Neural cell (in vitro differentiated cells): ENCODE results near the gene WARS2. TPM values are rescaled to one million over a fixed set of nuclear protein-coding genes. Genes with fewer than 3 reads are reported as not detected.

ENCODE experiments used
- H2AFZ ChIP-seq: fragments of 200-600, 300-800 bp; sonication (generic), shearing (Covaris generic); 2 replicates; pipeline ENCODE4 v1.6.0; 2014; ENCODE audit warnings: low read depth, mild to moderate bottlenecking, antibody characterized with exemption, low read length, moderate library complexity
- H3F3A ChIP-seq: fragments of 200-600 bp; shearing (Covaris generic); 2 replicates; pipeline ENCODE4 v1.6.1; 2016; ENCODE audit warnings: mild to moderate bottlenecking, moderate library complexity, mixed read lengths, antibody characterized with exemption, low read length; ENCODE audit not compliant: insufficient read depth, poor library complexity, severe bottlenecking
- H3K27ac ChIP-seq: fragments of 200-600, 300-800 bp; sonication (generic), shearing (Covaris generic); 2 replicates; pipeline ENCODE4 v1.5.1; 2014; ENCODE audit warnings: mild to moderate bottlenecking, low read length, moderate library complexity
- H3K27me3 ChIP-seq: fragments of 300-800, 200-600 bp; sonication (generic), shearing (Covaris generic); 2 replicates; pipeline ENCODE4 v1.6.0; 2014; ENCODE audit warnings: mild to moderate bottlenecking, low read depth, low read length, moderate library complexity; ENCODE audit not compliant: insufficient read depth
- H3K36me3 ChIP-seq: fragments of 300-800, 200-600 bp; sonication (generic), shearing (Covaris generic); 2 replicates; pipeline ENCODE4 v1.5.1; 2014; ENCODE audit warnings: mild to moderate bottlenecking, antibody characterized with exemption, low read length, moderate library complexity; ENCODE audit not compliant: insufficient read depth
- H3K4me2 ChIP-seq: fragments of 300-800, 200-600 bp; sonication (generic), shearing (Covaris generic); 2 replicates; pipeline ENCODE4 v1.6.0; 2014; ENCODE audit warnings: mild to moderate bottlenecking, low read length
- H3K4me3 ChIP-seq: fragments of 300-800, 200-600 bp; sonication (generic), shearing (Covaris generic); 2 replicates; pipeline ENCODE4 v1.5.1; 2014; ENCODE audit warnings: mild to moderate bottlenecking, low read length, moderate library complexity
- H3K79me2 ChIP-seq: fragments of 200-600 bp; shearing (Covaris generic); replicated peaks from 2 replicates; pipeline ENCODE4 v1.6.0; 2014; ENCODE audit warnings: mild to moderate bottlenecking, low read length, moderate library complexity; ENCODE audit not compliant: insufficient read depth
- H3K9ac ChIP-seq: fragments of 300-800, 200-600 bp; sonication (generic), shearing (Covaris generic); 2 replicates; pipeline ENCODE4 v1.6.1; 2016; ENCODE audit warnings: mild to moderate bottlenecking, low read length, mixed read lengths
- H3K9me2 ChIP-seq: fragments of 200-600 bp; shearing (Covaris generic); 2 replicates; pipeline ENCODE4 v1.6.1; 2016; ENCODE audit warnings: mild to moderate bottlenecking, low read length, mixed read lengths; ENCODE audit not compliant: insufficient read depth
- H3K9me3 ChIP-seq: fragments of 200-600, 300-800 bp; sonication (generic), shearing (Covaris generic); 2 replicates; pipeline ENCODE4 v1.6.1; 2016; ENCODE audit warnings: mild to moderate bottlenecking, mixed run types, low read length, moderate library complexity, mixed read lengths
- H4K20me1 ChIP-seq: fragments of 200-600 bp; shearing (Covaris generic); 2 replicates; pipeline ENCODE4 v1.6.1; 2016; ENCODE audit warnings: mild to moderate bottlenecking, mixed run types; ENCODE audit not compliant: insufficient read depth
- EP300 ChIP-seq: fragments of 450-650 bp; conservative IDR thresholded peaks from 2 replicates; pipeline ENCODE4 v1.6.1; 2014; ENCODE audit warnings: antibody characterized with exemption, mild to moderate bottlenecking, moderate library complexity; ENCODE audit not compliant: poor library complexity, severe bottlenecking
- EZH2 ChIP-seq: fragments of 200-600, 300-800 bp; shearing (Covaris generic), sonication (generic); IDR thresholded peaks from 2 replicates; pipeline ENCODE4 v1.6.1; 2014; ENCODE audit warnings: antibody characterized with exemption, low read length, borderline replicate concordance, mild to moderate bottlenecking; ENCODE audit not compliant: insufficient read depth, poor library complexity, severe bottlenecking
- MXI1 ChIP-seq: fragments of 450-650 bp; conservative IDR thresholded peaks from 2 replicates; pipeline ENCODE4 v1.6.1; 2014; ENCODE audit warnings: antibody characterized with exemption, mild to moderate bottlenecking; ENCODE audit not compliant: poor library complexity, severe bottlenecking
- POLR2AphosphoS5 ChIP-seq: IDR thresholded peaks from 2 replicates; pipeline ENCODE4 v1.6.1; 2012
- RAD21 ChIP-seq: fragments of 450-650 bp; conservative IDR thresholded peaks from 2 replicates; pipeline ENCODE4 v1.6.1; 2014; ENCODE audit warnings: antibody characterized with exemption, mild to moderate bottlenecking, moderate library complexity
- SMC3 ChIP-seq: fragments of 450-650 bp; conservative IDR thresholded peaks from 2 replicates; pipeline ENCODE4 v1.6.1; 2014; ENCODE audit warnings: antibody characterized with exemption, mild to moderate bottlenecking, moderate library complexity; ENCODE audit not compliant: poor library complexity
- TAF1 ChIP-seq: IDR thresholded peaks from 2 replicates; pipeline ENCODE4 v1.6.1; 2012; ENCODE audit warnings: low read depth
- polyA plus RNA-seq: library from polyadenylated mRNA; depleted of rRNA; stranded (reverse); fragments of >200 nt; gene quantifications from 2 replicates; pipeline ENCODE4 v1.2.3, GENCODE V29; 2014
- small RNA-seq, 3 experiments: library from RNA; depleted of rRNA; stranded (forward); fragments of <200 nt; gene quantifications; one replicate each; pipeline ENCODE3, GENCODE V24; 2012
- TF ChIP-seq, protein P1 (sequence below): fragments of 450-650 bp; IDR thresholded peaks from 2 replicates; pipeline ENCODE4 v1.5.1; 2014; ENCODE audit warnings: antibody characterized with exemption, mild to moderate bottlenecking, moderate library complexity; ENCODE audit not compliant: poor library complexity, severe bottlenecking
- TF ChIP-seq, protein P2 (sequence below): IDR thresholded peaks from 2 replicates; pipeline ENCODE4 v1.6.1; 2012; ENCODE audit warnings: borderline replicate concordance

The WARS2 gene
- polyA plus RNA-seq, 1 donor from 2014 or later, result 4.7 TPM

DNA sequence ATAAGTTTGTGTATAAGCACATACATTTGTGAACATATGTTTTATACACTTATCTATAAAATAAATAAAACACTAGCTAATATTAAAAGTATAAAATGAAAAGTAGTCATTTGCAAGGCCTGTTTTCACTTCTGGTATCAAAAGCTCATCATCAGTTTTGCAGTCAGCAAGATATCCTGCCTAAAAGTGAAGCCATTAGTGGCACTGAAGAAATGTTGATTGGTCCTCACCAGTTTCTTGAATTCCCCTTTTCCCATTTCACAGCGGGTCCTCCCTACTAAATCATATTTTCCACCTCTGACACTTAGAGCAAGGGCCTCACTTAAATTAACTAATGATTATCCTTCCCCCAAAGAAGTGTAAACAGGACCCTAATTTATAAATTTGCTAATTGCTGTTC lies 159.0 kb downstream of the WARS2 start:
- Histone ChIP-seq H3K36me3 (no peaks in the 10 kb centered on the region), H3K9me3 (no peaks in the 10 kb centered on the region), H3K27ac (no peak overlapping the region), H3K4me3 (no peak overlapping the region), H4K20me1 (no peaks in the 10 kb centered on the region), H3F3A (no peaks in the 10 kb centered on the region), H3K9me2 (no peaks in the 10 kb centered on the region), H3K9ac (no peak overlapping the region), H3K4me2 (no peak overlapping the region), H3K79me2 (no peaks in the 10 kb centered on the region), H3K27me3 (peaks cover 99% of the 10 kb centered on the region), H2AFZ (no peak overlapping the region)
- TF ChIP-seq SMC3 (no peak), RAD21 (no peak), POLR2AphosphoS5 (no peak), EP300 (no peak), EZH2 (no peak), TAF1 (no peak), MXI1 (no peak)
- TF ChIP-seq, protein P1, sequence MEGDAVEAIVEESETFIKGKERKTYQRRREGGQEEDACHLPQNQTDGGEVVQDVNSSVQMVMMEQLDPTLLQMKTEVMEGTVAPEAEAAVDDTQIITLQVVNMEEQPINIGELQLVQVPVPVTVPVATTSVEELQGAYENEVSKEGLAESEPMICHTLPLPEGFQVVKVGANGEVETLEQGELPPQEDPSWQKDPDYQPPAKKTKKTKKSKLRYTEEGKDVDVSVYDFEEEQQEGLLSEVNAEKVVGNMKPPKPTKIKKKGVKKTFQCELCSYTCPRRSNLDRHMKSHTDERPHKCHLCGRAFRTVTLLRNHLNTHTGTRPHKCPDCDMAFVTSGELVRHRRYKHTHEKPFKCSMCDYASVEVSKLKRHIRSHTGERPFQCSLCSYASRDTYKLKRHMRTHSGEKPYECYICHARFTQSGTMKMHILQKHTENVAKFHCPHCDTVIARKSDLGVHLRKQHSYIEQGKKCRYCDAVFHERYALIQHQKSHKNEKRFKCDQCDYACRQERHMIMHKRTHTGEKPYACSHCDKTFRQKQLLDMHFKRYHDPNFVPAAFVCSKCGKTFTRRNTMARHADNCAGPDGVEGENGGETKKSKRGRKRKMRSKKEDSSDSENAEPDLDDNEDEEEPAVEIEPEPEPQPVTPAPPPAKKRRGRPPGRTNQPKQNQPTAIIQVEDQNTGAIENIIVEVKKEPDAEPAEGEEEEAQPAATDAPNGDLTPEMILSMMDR, result no peak
- TF ChIP-seq, protein P2, sequence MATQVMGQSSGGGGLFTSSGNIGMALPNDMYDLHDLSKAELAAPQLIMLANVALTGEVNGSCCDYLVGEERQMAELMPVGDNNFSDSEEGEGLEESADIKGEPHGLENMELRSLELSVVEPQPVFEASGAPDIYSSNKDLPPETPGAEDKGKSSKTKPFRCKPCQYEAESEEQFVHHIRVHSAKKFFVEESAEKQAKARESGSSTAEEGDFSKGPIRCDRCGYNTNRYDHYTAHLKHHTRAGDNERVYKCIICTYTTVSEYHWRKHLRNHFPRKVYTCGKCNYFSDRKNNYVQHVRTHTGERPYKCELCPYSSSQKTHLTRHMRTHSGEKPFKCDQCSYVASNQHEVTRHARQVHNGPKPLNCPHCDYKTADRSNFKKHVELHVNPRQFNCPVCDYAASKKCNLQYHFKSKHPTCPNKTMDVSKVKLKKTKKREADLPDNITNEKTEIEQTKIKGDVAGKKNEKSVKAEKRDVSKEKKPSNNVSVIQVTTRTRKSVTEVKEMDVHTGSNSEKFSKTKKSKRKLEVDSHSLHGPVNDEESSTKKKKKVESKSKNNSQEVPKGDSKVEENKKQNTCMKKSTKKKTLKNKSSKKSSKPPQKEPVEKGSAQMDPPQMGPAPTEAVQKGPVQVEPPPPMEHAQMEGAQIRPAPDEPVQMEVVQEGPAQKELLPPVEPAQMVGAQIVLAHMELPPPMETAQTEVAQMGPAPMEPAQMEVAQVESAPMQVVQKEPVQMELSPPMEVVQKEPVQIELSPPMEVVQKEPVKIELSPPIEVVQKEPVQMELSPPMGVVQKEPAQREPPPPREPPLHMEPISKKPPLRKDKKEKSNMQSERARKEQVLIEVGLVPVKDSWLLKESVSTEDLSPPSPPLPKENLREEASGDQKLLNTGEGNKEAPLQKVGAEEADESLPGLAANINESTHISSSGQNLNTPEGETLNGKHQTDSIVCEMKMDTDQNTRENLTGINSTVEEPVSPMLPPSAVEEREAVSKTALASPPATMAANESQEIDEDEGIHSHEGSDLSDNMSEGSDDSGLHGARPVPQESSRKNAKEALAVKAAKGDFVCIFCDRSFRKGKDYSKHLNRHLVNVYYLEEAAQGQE, result no peak

Small RNA genes lying within 50 kb of the gene (small RNA-seq; reads per million reads assigned to genes)
- 0 reads per million in 3 experiments for gene AL139420.2

Other genes with a start within 250 kb of the WARS2 start
- 0.10 TPM in 1 of 2 replicates, not detected in the other for gene TBX15, start 152.3 kb downstream of the WARS2 start, polyA plus RNA-seq
- not detected in 2 replicates for gene HAO2, start 228.1 kb upstream of the WARS2 start, polyA plus RNA-seq